GM12892 (cell line): Measurements from ENCODE around the gene PLPP2.

Experiments used
- POLR2A ChIP-seq: IDR thresholded peaks from 2 replicates; pipeline ENCODE4 v1.6.1; 2011; ENCODE audit warnings: low read depth, low read length, control low read depth
- POLR2AphosphoS5 ChIP-seq: IDR thresholded peaks from 2 replicates; pipeline ENCODE4 v1.6.1; 2011; ENCODE audit warnings: low read depth, low read length, control low read depth
- TAF1 ChIP-seq: IDR thresholded peaks from 2 replicates; pipeline ENCODE4 v1.6.1; 2011; ENCODE audit warnings: low read depth, mild to moderate bottlenecking, control low read depth, low read length, borderline replicate concordance

- no peak for TF ChIP-seq POLR2A
- no peak for TF ChIP-seq POLR2AphosphoS5
- no peak for TF ChIP-seq TAF1
Measured at GRCh38 chr19:294946-295686, 3.9 kb upstream of the PLPP2 start.
